WI38 (cell line): ENCODE measurements around the gene KRCC1.
A peak's percentile ranks its signal among the peaks of the same experiment; 100 is the strongest.
"Not testable (repeated sequence)": the region's sequence is repeated elsewhere in the genome, so short reads cannot be mapped to it uniquely, and the experiment has no call there.

Experiments used
- H3K4me3 ChIP-seq: 2 replicates; pipeline ENCODE4 v1.5.1; 2011; ENCODE audit warnings: low read depth, mild to moderate bottlenecking, control low read depth, low read length
- CTCF ChIP-seq: IDR thresholded peaks from 2 replicates; pipeline ENCODE4 v1.5.1; 2012; ENCODE audit warnings: low read depth, mild to moderate bottlenecking, control low read depth, low read length

KRCC1 gene

GRCh38 chr2:88057437-88057844, 1.9 kb upstream of the KRCC1 start:
- no peak overlapping the region for H3K4me3 ChIP-seq
- TF ChIP-seq CTCF: no peak

GRCh38 chr2:88054782-88055370, 707 bp downstream of the KRCC1 start:
- H3K4me3 ChIP-seq: peak overlapping the region; percentile 91
- TF ChIP-seq CTCF: no peak

- no peak for TF ChIP-seq CTCF
- peak overlapping the region; percentile 91 for H3K4me3 ChIP-seq
Observed at GRCh38 chr2:88053934-88054781, 1.4 kb downstream of the KRCC1 start.

- no peak overlapping the region for H3K4me3 ChIP-seq
- TF ChIP-seq CTCF: no peak
Observed at GRCh38 chr2:88053296-88053695, 2.3 kb downstream of the KRCC1 start.

- no peak overlapping the region for H3K4me3 ChIP-seq
- no peak for TF ChIP-seq CTCF
Observed at GRCh38 chr2:88051792-88052191, 3.8 kb downstream of the KRCC1 start.

- TF ChIP-seq CTCF: no peak
- H3K4me3 ChIP-seq: no peak overlapping the region
Observed at GRCh38 chr2:88049622-88050021, 6.0 kb downstream of the KRCC1 start.

GRCh38 chr2:88048541-88048940, 7.0 kb downstream of the KRCC1 start:
- TF ChIP-seq CTCF: no peak
- no peak overlapping the region for H3K4me3 ChIP-seq

GRCh38 chr2:88045561-88045960, 10.0 kb downstream of the KRCC1 start:
- H3K4me3 ChIP-seq: not testable (repeated sequence)
